ENCODE results near the gene BRAF. TPM values are rescaled to one million over a fixed set of nuclear protein-coding genes. Genes with fewer than 3 reads are reported as not detected.

BRAF gene
- total RNA-seq, 2 donors from 2014 or later = 30.8 to 52.9 TPM

GRCh38 chr7:140738280-140738679 is 186.4 kb downstream of the BRAF start:
- Histone ChIP-seq H3K27ac (no peak overlapping the region), H3K4me3 (no peak overlapping the region), H3K9me3 (no peaks in the 10 kb centered on the region), H3K4me1 (replicated peaks) (no peaks in the 10 kb centered on the region), H3K27me3 (replicated peaks; ENCODE audit: insufficient read depth) (no peaks in the 10 kb centered on the region), H3K36me3 (no peaks in the 10 kb centered on the region)
- DNase-seq (ENCODE audit: low spot score) = no peak
- TF ChIP-seq POLR2A (IDR thresholded peaks at IDR 0.05) (no peak), CTCF (IDR thresholded peaks at IDR 0.05) (no peak), POLR2AphosphoS5 (IDR thresholded peaks at IDR 0.05) (no peak)
- intact Hi-C loops (cut with DNase I) = no loop called here

- H3K27ac ChIP-seq = no peak overlapping the region
- no peak overlapping the region for H3K4me3 ChIP-seq
- no peaks in the 10 kb centered on the region for H3K27me3 ChIP-seq (replicated peaks; ENCODE audit: insufficient read depth)
- intact Hi-C loops (cut with DNase I) = no loop called here
- no peaks in the 10 kb centered on the region for H3K36me3 ChIP-seq
- DNase-seq (ENCODE audit: low spot score) = no peak
- no peaks in the 10 kb centered on the region for H3K9me3 ChIP-seq
- WGBS = 81% methylated on average over 2 of the region's 2 CpGs
- H3K4me1 ChIP-seq (replicated peaks) = no peaks in the 10 kb centered on the region
- TF ChIP-seq CTCF (IDR thresholded peaks at IDR 0.05) = no peak
- TF ChIP-seq POLR2A (IDR thresholded peaks at IDR 0.05) = no peak
- TF ChIP-seq POLR2AphosphoS5 (IDR thresholded peaks at IDR 0.05) = no peak
Observed at GRCh38 chr7:140734729-140735128, 190.0 kb downstream of the BRAF start.

GRCh38 chr7:140734096-140734495 is 190.6 kb downstream of the BRAF start:
- Histone ChIP-seq H3K4me1 (replicated peaks) (no peaks in the 10 kb centered on the region), H3K36me3 (no peaks in the 10 kb centered on the region), H3K27ac (no peak overlapping the region), H3K4me3 (no peak overlapping the region), H3K9me3 (no peaks in the 10 kb centered on the region), H3K27me3 (replicated peaks; ENCODE audit: insufficient read depth) (no peaks in the 10 kb centered on the region)
- TF ChIP-seq POLR2A (IDR thresholded peaks at IDR 0.05) (no peak), CTCF (IDR thresholded peaks at IDR 0.05) (no peak), POLR2AphosphoS5 (IDR thresholded peaks at IDR 0.05) (no peak)
- 58% methylated on average over 2 of the region's 2 CpGs for WGBS
- no peak for DNase-seq (ENCODE audit: low spot score)
- intact Hi-C loops (cut with DNase I) = no loop called here

GRCh38 chr7:140732416-140732815 is 192.3 kb downstream of the BRAF start:
- no peak for DNase-seq (ENCODE audit: low spot score)
- TF ChIP-seq POLR2AphosphoS5 (IDR thresholded peaks at IDR 0.05) (no peak), CTCF (IDR thresholded peaks at IDR 0.05) (no peak), POLR2A (IDR thresholded peaks at IDR 0.05) (no peak)
- intact Hi-C loops (cut with DNase I) = no loop called here
- Histone ChIP-seq H3K27ac (no peak overlapping the region), H3K36me3 (no peaks in the 10 kb centered on the region), H3K9me3 (no peaks in the 10 kb centered on the region), H3K4me3 (no peak overlapping the region), H3K27me3 (replicated peaks; ENCODE audit: insufficient read depth) (no peaks in the 10 kb centered on the region), H3K4me1 (replicated peaks) (no peaks in the 10 kb centered on the region)
- 51% methylated on average over 2 of the region's 2 CpGs for WGBS

DNA sequence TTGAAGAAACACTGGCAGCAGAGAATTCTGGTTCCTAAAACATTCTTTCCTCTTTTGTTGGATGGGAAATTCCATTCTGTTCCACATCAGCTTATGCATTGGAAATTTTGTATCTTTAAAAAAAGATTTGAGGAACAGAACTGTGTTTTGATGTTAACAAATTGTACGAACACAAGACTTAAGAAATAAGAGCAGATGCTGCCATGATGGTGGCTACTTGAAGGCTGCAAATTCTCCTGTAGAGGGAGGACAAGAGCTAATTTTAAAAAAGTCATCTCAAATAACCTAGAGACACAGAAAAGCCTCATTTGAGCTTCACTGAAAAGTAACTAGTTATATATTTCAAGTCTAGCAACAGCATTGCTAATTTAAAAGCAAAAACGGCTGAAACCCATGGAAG is 198.4 kb downstream of the BRAF start:
- intact Hi-C loops (cut with DNase I) = no loop called here
- WGBS = 70% methylated on average over 2 of the region's 2 CpGs
- TF ChIP-seq POLR2AphosphoS5 (IDR thresholded peaks at IDR 0.05) = no peak
- TF ChIP-seq CTCF (IDR thresholded peaks at IDR 0.05) = no peak
- no peak for TF ChIP-seq POLR2A (IDR thresholded peaks at IDR 0.05)
- DNase-seq (ENCODE audit: low spot score) = no peak
- Histone ChIP-seq H3K4me3 (no peak overlapping the region), H3K36me3 (no peaks in the 10 kb centered on the region), H3K27ac (no peak overlapping the region), H3K4me1 (replicated peaks) (no peaks in the 10 kb centered on the region), H3K27me3 (replicated peaks; ENCODE audit: insufficient read depth) (no peaks in the 10 kb centered on the region), H3K9me3 (no peaks in the 10 kb centered on the region)

Measured in prostate gland (tissue), 2 donors.